Uterus (tissue), 4 donors: ENCODE measurements around the gene INO80. TPM values are rescaled to one million over a fixed set of nuclear protein-coding genes. Genes with fewer than 3 reads are reported as not detected.

Source experiments
- DNase-seq, 2 donors: peaks; one replicate each; pipeline ENCODE4 v3.0.0-alpha.2; 2019 to 2020
- H3K27ac ChIP-seq, 2 donors: fragments of 200-600 bp; sonication (generic); 1 replicate in 1 of 2; 2 replicates in 1 of 2; pipeline ENCODE4 v1.5.1; 2016 to 2018
- H3K27me3 ChIP-seq, 2 donors: fragments of 200-600 bp; sonication (generic); one replicate each; pipeline ENCODE4 v1.5.1; 2018 to 2019; ENCODE audit warnings: control low read depth in 1 of 2
- H3K36me3 ChIP-seq, 2 donors: fragments of 200-600 bp; sonication (generic); one replicate each; pipeline ENCODE4 v1.5.1; 2019; ENCODE audit warnings: control low read depth in 1 of 2
- H3K4me1 ChIP-seq, 2 donors: fragments of 200-600 bp; sonication (generic); one replicate each; pipeline ENCODE4 v1.5.1; 2018 to 2019; ENCODE audit warnings: control low read depth in 1 of 2
- H3K4me3 ChIP-seq, 2 donors: fragments of 200-600 bp; sonication (generic); 1 replicate in 1 of 2; 2 replicates in 1 of 2; pipeline ENCODE4 v1.5.1; 2018 to 2019; ENCODE audit warnings: mild to moderate bottlenecking in 1 of 2
- H3K9me3 ChIP-seq, 2 donors: fragments of 200-600 bp; sonication (generic); one replicate each; pipeline ENCODE4 v1.5.1; 2019; ENCODE audit warnings: control low read depth in 1 of 2
- CTCF ChIP-seq, 4 experiments: fragments of 200-600 bp in 2 of 4; fragments of 450-650 bp in 2 of 4; sonication (generic) in 2 of 4; IDR thresholded peaks; one replicate each; pipeline ENCODE4 v1.5.1; 2016 to 2019; ENCODE audit warnings: antibody characterized with exemption in 4 of 4, mild to moderate bottlenecking in 2 of 4, moderate library complexity in 1 of 4
- POLR2A ChIP-seq, 2 donors: fragments of 450-650 bp; IDR thresholded peaks; one replicate each; pipeline ENCODE4 v1.6.1; 2016; ENCODE audit warnings: antibody characterized with exemption in 2 of 2, mild to moderate bottlenecking in 1 of 2, moderate library complexity in 1 of 2
- intact Hi-C: fragments of 100-400 bp; cut with DNase I; formaldehyde crosslinking; loops from one replicate; pipeline ENCODE4 v1.15.1; 2023; ENCODE audit warnings: low total_unique reads
- total RNA-seq, 4 donors: library from RNA; depleted of rRNA in 3 of 4; stranded (reverse); fragments of >200 nt in 3 of 4; gene quantifications; one replicate each; pipeline versions ENCODE4 v1.1.0 to v1.2.4, GENCODE V29; 2014 to 2023
- donor health status: DM: yes; HTN: yes; CAD: no.

The INO80 gene
- total RNA-seq, 4 donors from 2014 or later: 28.7 to 33.3 (median 30.2) TPM

DNA sequence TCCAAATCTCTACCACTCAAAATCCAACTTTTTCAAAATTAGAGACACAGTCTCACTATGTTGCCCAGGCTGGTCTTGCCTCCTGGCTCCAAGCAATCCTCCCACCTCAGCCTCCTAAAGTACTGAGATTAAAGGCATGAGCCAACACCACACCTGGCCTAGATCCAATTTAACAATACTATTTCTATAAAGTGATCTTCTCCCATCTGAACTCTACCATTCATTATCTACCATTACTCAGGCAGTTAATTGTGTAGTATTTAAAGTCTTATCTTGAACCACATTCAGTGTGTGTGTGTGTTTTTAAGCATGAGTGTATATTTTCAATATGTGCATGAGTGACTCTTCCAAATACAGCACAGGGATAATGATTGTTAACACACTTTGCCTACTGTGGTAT is 77.0 kb downstream of the INO80 start:
- H3K27me3 ChIP-seq: no peaks in the 10 kb centered on the region
- H3K4me3 ChIP-seq: no peak overlapping the region
- no peak for DNase-seq
- intact Hi-C loops: no loop called here
- TF ChIP-seq CTCF (IDR thresholded peaks at IDR 0.05): no peak
- TF ChIP-seq POLR2A (IDR thresholded peaks at IDR 0.05): no peak
- no peaks in the 10 kb centered on the region for H3K36me3 ChIP-seq
- H3K4me1 ChIP-seq: no peaks in the 10 kb centered on the region
- H3K27ac ChIP-seq: no peak overlapping the region
- no peaks in the 10 kb centered on the region for H3K9me3 ChIP-seq

- Histone ChIP-seq H3K4me3 (no peak overlapping the region), H3K27me3 (no peaks in the 10 kb centered on the region)
- intact Hi-C loops: no loop called here
Measured at GRCh38 chr15:41032079-41032328, 84.1 kb downstream of the INO80 start.

DNA sequence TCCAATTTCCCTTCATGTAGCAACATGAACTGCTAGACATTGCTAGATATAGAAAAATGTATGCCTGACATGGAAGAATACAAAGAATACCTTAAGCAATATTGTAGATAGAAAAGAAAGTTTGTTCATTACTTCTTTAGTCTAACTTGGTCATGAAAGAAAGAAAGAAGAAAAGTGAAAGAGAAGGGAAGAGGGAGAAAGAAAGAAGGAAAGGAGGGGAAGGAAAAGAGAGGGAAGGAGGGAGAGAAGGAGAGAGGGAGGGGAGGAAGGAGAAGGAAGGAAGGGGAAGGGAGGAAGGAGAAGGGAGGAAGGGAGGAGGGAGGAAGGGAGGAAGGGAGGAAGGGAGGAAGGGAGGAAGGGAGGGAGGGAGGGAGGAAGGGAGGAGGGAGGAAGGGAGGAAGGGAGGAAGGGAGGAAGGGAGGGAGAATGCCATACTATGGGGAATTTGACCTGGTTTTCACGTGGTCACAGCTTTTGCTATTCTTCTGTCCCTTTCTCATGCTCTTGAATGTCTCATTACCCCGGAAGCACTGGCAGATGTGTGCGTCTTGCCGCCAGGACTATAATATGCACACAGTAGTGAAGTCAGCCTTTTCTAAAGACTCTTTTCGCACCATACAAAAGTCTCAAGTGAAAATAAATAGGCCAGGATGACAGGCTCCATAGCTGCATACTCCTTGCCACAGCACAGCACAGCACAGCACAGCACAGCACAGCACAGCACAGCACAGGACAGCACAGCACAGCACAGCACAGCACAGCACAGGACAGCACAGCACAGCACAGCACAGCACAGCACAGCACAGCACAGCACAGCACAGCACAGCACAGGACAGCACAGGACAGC is 84.6 kb downstream of the INO80 start:
- no peaks in the 10 kb centered on the region for H3K9me3 ChIP-seq
- DNase-seq: no peak
- H3K27ac ChIP-seq: no peak overlapping the region
- intact Hi-C loops: no loop called here
- no peaks in the 10 kb centered on the region for H3K36me3 ChIP-seq
- no peak overlapping the region for H3K4me3 ChIP-seq
- H3K4me1 ChIP-seq: no peaks in the 10 kb centered on the region
- no peak for TF ChIP-seq POLR2A (IDR thresholded peaks at IDR 0.05)
- no peak for TF ChIP-seq CTCF (IDR thresholded peaks at IDR 0.05)
- no peaks in the 10 kb centered on the region for H3K27me3 ChIP-seq

More at GRCh38 chr15:41032079-41032328, 84.1 kb downstream of the INO80 start:
- Histone ChIP-seq H3K4me1 (no peaks in the 10 kb centered on the region), H3K27ac (no peak overlapping the region), H3K9me3 (no peaks in the 10 kb centered on the region), H3K36me3 (no peaks in the 10 kb centered on the region)
- DNase-seq: no peak
- TF ChIP-seq POLR2A (IDR thresholded peaks at IDR 0.05) (no peak), CTCF (IDR thresholded peaks at IDR 0.05) (no peak)

GRCh38 chr15:41028853-41029252 is 87.2 kb downstream of the INO80 start:
- Histone ChIP-seq H3K27me3 (no peaks in the 10 kb centered on the region), H3K36me3 (no peaks in the 10 kb centered on the region), H3K9me3 (no peaks in the 10 kb centered on the region), H3K27ac (no peak overlapping the region), H3K4me3 (no peak overlapping the region), H3K4me1 (no peaks in the 10 kb centered on the region)
- no peak for DNase-seq
- TF ChIP-seq POLR2A (IDR thresholded peaks at IDR 0.05) (no peak), CTCF (IDR thresholded peaks at IDR 0.05) (no peak)
- intact Hi-C loops: loop anchor here (10.0 kb wide), 1 partner anchor 124 kb away; no protein-coding TSS in a partner anchor

DNA sequence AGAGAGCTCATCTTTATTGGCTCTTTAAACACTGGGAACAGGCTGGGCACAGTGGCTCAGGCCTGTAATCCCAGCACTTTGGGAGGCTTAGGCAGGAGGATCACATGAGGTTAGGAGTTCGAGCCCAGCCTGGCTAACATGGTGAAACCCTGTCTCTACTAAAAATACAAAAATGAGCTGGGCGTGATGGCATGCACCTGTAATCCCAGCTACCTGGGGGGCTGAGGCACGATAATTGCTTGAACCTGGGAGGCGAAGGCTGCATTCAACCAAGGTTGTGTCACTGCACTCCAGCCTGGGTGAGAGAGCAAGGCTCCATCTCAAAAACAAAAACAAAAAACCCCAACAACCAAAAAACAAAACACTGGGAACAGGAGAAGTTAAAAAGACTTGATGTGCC is 90.7 kb downstream of the INO80 start:
- Histone ChIP-seq H3K9me3 (no peaks in the 10 kb centered on the region), H3K27me3 (no peaks in the 10 kb centered on the region), H3K4me3 (no peak overlapping the region), H3K36me3 (no peaks in the 10 kb centered on the region), H3K4me1 (no peaks in the 10 kb centered on the region), H3K27ac (no peak overlapping the region)
- intact Hi-C loops: loop anchor here (10.0 kb wide), 1 partner anchor 121 kb away; no protein-coding TSS in a partner anchor
- no peak for DNase-seq
- TF ChIP-seq POLR2A (IDR thresholded peaks at IDR 0.05): no peak
- TF ChIP-seq CTCF (IDR thresholded peaks at IDR 0.05): no peak
